Measurements from ENCODE around the gene RNF26. TPM values are rescaled to one million over a fixed set of nuclear protein-coding genes. Genes with fewer than 3 reads are reported as not detected.

Gene RNF26
- total and polyA plus RNA-seq, 2 donors (not counting 3 experiments of a cell fraction or from before 2014, with no cell fraction given): 40.1 to 43.8 TPM

DNA sequence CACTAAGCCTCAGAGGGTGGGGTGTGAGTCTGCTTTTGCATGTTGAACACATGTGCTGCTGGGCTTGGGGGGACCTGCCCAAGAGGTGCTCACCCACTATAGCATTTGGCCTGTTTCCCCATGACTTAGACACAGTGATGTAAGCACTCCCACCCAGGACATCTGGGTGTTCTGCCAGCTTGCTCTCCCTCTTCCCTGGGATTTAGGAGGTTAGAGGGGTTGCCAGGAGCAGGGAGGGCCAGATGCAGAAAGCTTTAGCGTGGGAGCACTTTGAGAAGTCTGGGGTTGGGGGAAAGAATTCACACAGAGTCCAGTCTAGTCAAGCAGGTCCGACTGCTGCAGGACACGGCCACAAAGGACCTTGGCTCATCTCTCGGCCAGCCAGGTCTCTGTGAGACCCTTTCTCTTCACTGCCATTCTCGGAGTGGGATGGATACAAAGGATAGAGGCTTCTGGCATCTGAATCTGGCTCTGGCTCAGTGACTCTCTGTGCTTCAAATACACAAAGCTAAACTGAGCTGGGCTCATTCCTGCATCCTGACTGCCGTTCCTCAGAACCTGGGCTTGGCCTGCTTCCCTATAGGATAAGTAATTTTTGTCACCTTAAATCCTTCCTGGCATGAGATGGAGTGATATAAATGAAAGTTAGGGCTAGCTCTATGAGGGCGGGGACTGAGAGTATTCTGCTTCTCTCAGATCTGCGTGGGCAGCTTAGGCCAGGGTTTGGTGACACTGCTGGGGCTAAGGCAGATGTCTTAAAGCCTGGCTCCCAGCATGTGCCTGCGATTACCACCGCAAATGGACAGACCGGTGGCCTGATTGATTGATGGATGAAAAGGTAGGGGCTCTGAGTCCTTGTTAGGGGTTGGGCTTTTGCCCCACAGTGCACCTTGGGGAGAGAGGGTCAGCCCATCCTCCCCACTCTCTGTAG is 32.6 kb downstream of the RNF26 start:
- POLR2A ChIA-PET: no interaction called here
- FAIRE-seq: no peak
- no peak overlapping the region for H3K9ac ChIP-seq (replicated peaks; ENCODE audit: extremely low read depth, insufficient read depth, low read length)

More for the DNA sequence above, 32.6 kb downstream of the RNF26 start:
- no TSS peak for BruUV-seq (replicated peaks)
- intact Hi-C loops (cut with micrococcal nuclease): no loop called here
- dilution Hi-C loops (cut with MboI; ENCODE audit: extremely low pct_ligation_motif_present, low sequenced_read_pairs): no loop called here
- Histone ChIP-seq H3K4me2 (ENCODE audit: insufficient read depth, low read length) (no peak overlapping the region), H4K20me1 (replicated peaks; ENCODE audit: control insufficient read depth, extremely low read depth, insufficient read depth, low read length) (no peaks in the 10 kb centered on the region), H3K27ac (ENCODE audit: insufficient read depth, low read depth, low read length) (no peak overlapping the region), H3K4me3 (replicated peaks in 1 of 3; ENCODE audit: insufficient read depth in 1 of 3, low read depth in 1 of 3, low read length in 3 of 3) (no peak overlapping the region), H3K9me3 (replicated peaks; ENCODE audit: control insufficient read depth, insufficient read depth, low read length) (no peaks in the 10 kb centered on the region), H3K4me1 (ENCODE audit: control insufficient read depth, extremely low read depth, insufficient read depth, low read length) (no peaks in the 10 kb centered on the region), H3K36me3 (ENCODE audit: control insufficient read depth in 2 of 2, extremely low read depth in 1 of 2, insufficient read depth in 2 of 2, low read length in 2 of 2) (no peaks in the 10 kb centered on the region), H3K9me1 (replicated peaks; ENCODE audit: control insufficient read depth, extremely low read depth, insufficient read depth, low read length) (no peaks in the 10 kb centered on the region), H3K79me2 (ENCODE audit: control insufficient read depth, insufficient read depth, low read length) (no peaks in the 10 kb centered on the region), H3K27me3 (ENCODE audit: control insufficient read depth in 2 of 2, insufficient read depth in 2 of 2, low read length in 2 of 2) (peaks cover 12 to 17% of the 10 kb centered on the region in 2 experiments), H2AFZ (ENCODE audit: low read depth, low read length) (no peak overlapping the region)
- CTCF ChIA-PET: interaction anchor here (3.6 to 11.7 kb wide), 2 partner anchors 10 to 27 kb away, joined by 40 to 134 read pairs; partner anchors contain the start of gene C1QTNF5
- TF ChIP-seq POLR2A (IDR thresholded peaks at IDR 0.05; ENCODE audit: low read depth, low read length) (no peak), CTCF (IDR thresholded peaks at IDR 0.05; ENCODE audit: extremely low read depth in 1 of 2, insufficient read depth in 1 of 2, low read depth in 1 of 2, low read length in 2 of 2) (no peak), JUN (IDR thresholded peaks at IDR 0.05; ENCODE audit: borderline replicate concordance, insufficient read depth, insufficient read length, low read depth) (no peak), MYC (IDR thresholded peaks at IDR 0.05; ENCODE audit: low read depth, low read length) (no peak), GATA2 (IDR thresholded peaks at IDR 0.05; ENCODE audit: insufficient read depth, insufficient read length, low read depth, low read length) (no peak), FOS (IDR thresholded peaks at IDR 0.05; ENCODE audit: borderline replicate concordance, insufficient read depth, low read length) (no peak), POLR2AphosphoS5 (IDR thresholded peaks at IDR 0.05; ENCODE audit: insufficient read depth, low read depth, low read length) (no peak), EZH2 (IDR thresholded peaks at IDR 0.05; ENCODE audit: borderline replicate concordance, low read depth, low read length, severe bottlenecking) (no peak)
- TF ChIP-seq, protein P1, sequence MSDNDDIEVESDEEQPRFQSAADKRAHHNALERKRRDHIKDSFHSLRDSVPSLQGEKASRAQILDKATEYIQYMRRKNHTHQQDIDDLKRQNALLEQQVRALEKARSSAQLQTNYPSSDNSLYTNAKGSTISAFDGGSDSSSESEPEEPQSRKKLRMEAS (IDR thresholded peaks at IDR 0.05; ENCODE audit: insufficient read depth, insufficient read length): no peak
- DNase-seq (ENCODE audit: low read depth, low spot score): no peak
